SK-N-SH (cell line): ENCODE data around the gene CPB2.

Source experiments
- POLR2AphosphoS5 ChIP-seq: IDR thresholded peaks from 2 replicates; pipeline ENCODE4 v1.6.1; 2012; ENCODE audit warnings: low read depth, low read length
- RAD21 ChIP-seq: IDR thresholded peaks from 2 replicates; pipeline ENCODE4 v1.6.1; 2012; ENCODE audit warnings: mild to moderate bottlenecking, low read length
- RCOR1 ChIP-seq: fragments of 150-350 bp; IDR thresholded peaks from 2 replicates; pipeline ENCODE4 v1.6.1; 2017; ENCODE audit warnings: antibody characterized with exemption, low read length
- TF ChIP-seq, protein P1 (sequence below): IDR thresholded peaks from 2 replicates; pipeline ENCODE4 v1.4.0; 2012; ENCODE audit warnings: low read depth
- TF ChIP-seq, protein P2 (sequence below): fragments of 200-600 bp; sonication (generic); IDR thresholded peaks from 2 replicates; pipeline ENCODE4 v1.6.1; 2017; ENCODE audit warnings: antibody characterized with exemption, mild to moderate bottlenecking, moderate library complexity

DNA sequence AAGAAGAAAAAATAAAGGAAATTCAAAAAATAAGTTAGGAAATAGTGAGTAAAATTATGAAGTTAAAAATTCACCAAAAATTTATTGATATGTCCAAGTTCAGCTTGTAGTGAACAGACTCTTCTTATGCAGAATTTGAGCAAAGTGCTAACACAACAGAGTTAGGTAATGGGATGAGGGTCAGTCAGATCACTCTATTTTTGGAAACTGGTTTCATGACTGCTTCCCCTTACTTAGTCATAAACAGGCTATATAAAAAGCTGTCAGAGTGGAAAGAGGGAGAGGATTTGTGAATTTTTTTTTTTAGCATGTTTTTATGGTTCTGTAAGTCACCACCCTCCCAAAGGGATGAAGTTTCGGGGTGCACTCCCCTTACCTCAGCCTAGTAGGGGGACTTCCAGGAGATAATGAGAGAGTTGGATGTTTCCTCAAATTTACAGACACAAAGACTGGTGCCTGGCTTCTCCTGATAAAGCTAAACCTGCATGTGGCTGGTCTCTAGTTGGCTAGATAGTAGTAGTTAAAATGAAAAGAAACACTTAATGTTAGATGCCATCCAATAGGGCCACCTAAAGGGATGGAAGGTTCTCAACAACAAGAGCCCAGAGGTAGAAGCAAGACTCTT is 4.5 kb downstream of the CPB2 start:
- TF ChIP-seq, protein P1, sequence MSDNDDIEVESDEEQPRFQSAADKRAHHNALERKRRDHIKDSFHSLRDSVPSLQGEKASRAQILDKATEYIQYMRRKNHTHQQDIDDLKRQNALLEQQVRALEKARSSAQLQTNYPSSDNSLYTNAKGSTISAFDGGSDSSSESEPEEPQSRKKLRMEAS = no peak
- TF ChIP-seq RCOR1 = no peak
- no peak for TF ChIP-seq RAD21
- TF ChIP-seq POLR2AphosphoS5 = no peak
- TF ChIP-seq, protein P2, sequence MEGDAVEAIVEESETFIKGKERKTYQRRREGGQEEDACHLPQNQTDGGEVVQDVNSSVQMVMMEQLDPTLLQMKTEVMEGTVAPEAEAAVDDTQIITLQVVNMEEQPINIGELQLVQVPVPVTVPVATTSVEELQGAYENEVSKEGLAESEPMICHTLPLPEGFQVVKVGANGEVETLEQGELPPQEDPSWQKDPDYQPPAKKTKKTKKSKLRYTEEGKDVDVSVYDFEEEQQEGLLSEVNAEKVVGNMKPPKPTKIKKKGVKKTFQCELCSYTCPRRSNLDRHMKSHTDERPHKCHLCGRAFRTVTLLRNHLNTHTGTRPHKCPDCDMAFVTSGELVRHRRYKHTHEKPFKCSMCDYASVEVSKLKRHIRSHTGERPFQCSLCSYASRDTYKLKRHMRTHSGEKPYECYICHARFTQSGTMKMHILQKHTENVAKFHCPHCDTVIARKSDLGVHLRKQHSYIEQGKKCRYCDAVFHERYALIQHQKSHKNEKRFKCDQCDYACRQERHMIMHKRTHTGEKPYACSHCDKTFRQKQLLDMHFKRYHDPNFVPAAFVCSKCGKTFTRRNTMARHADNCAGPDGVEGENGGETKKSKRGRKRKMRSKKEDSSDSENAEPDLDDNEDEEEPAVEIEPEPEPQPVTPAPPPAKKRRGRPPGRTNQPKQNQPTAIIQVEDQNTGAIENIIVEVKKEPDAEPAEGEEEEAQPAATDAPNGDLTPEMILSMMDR = no peak
